ENCODE results near the gene LILRB4. TPM values are rescaled to one million over a fixed set of nuclear protein-coding genes. Genes with fewer than 3 reads are reported as not detected.

Gene LILRB4
- total RNA-seq, 2 experiments from 2014 or later, result 0.82 to 3.0 TPM

GRCh38 chr19:54616057-54616456, 46.7 kb upstream of the LILRB4 start:
- H3K4me3 ChIP-seq (ENCODE audit: low read depth, low read length, poor library complexity, severe bottlenecking), result no peak overlapping the region
- 0 out of 2 replicates have a peak, but pooled peaks cover 4% of the 10 kb centered on the region for H3K9me3 ChIP-seq (ENCODE audit: low read length)
- intact Hi-C loops (cut with micrococcal nuclease; ENCODE audit: unreplicated experiment), result no loop called here
- no peak overlapping the region for H3K4me2 ChIP-seq (ENCODE audit: low read length)
- H3K79me2 ChIP-seq (ENCODE audit: insufficient read depth, low read depth, low read length), result no peaks in the 10 kb centered on the region
- no peaks in the 10 kb centered on the region for H3K4me1 ChIP-seq (ENCODE audit: insufficient read depth, low read length, poor library complexity, severe bottlenecking)
- BruUV-seq (replicated peaks), result no TSS peak
- H3K36me3 ChIP-seq (ENCODE audit: insufficient read depth, low read length), result no peaks in the 10 kb centered on the region
- H2AFZ ChIP-seq (ENCODE audit: low read length), result no peak overlapping the region
- POLR2A ChIA-PET, result no interaction called here
- H3K27ac ChIP-seq (ENCODE audit: low read depth, low read length, poor library complexity, severe bottlenecking), result no peak overlapping the region
- H3K9me2 ChIP-seq (ENCODE audit: insufficient read depth, low read length), result no peaks in the 10 kb centered on the region
- CTCF ChIA-PET (ENCODE audit: unreplicated experiment), result no interaction called here
- no peaks in the 10 kb centered on the region for H4K20me1 ChIP-seq (ENCODE audit: insufficient read depth, low read length)
- TF ChIP-seq CTCF (conservative IDR thresholded peaks at IDR 0.05; ENCODE audit: low read length), result no peak
- no peak for TF ChIP-seq EZH2phosphoT487 (IDR thresholded peaks at IDR 0.05; ENCODE audit: borderline replicate concordance, low read depth, low read length)
- DNase-seq (ENCODE audit: low spot score), result no peak

GRCh38 chr19:54616821-54617560, 45.8 kb upstream of the LILRB4 start:
- Histone ChIP-seq H3K27ac (ENCODE audit: low read depth, low read length, poor library complexity, severe bottlenecking) (no peak overlapping the region), H3K4me3 (ENCODE audit: low read depth, low read length, poor library complexity, severe bottlenecking) (no peak overlapping the region), H3K79me2 (ENCODE audit: insufficient read depth, low read depth, low read length) (no peaks in the 10 kb centered on the region), H4K20me1 (ENCODE audit: insufficient read depth, low read length) (no peaks in the 10 kb centered on the region), H3K4me2 (ENCODE audit: low read length) (no peak overlapping the region), H3K4me1 (ENCODE audit: insufficient read depth, low read length, poor library complexity, severe bottlenecking) (no peaks in the 10 kb centered on the region), H3K36me3 (ENCODE audit: insufficient read depth, low read length) (no peaks in the 10 kb centered on the region), H2AFZ (ENCODE audit: low read length) (no peak overlapping the region), H3K9me3 (ENCODE audit: low read length) (0 out of 2 replicates have a peak, but pooled peaks cover 4% of the 10 kb centered on the region), H3K9me2 (ENCODE audit: insufficient read depth, low read length) (no peaks in the 10 kb centered on the region)
- TF ChIP-seq EZH2phosphoT487 (IDR thresholded peaks at IDR 0.05; ENCODE audit: borderline replicate concordance, low read depth, low read length), result no peak
- no peak for DNase-seq (ENCODE audit: low spot score)
- ChIA-PET CTCF (ENCODE audit: unreplicated experiment) (no interaction called here), POLR2A (no interaction called here)
- no TSS peak for BruUV-seq (replicated peaks)
- intact Hi-C loops (cut with micrococcal nuclease; ENCODE audit: unreplicated experiment), result no loop called here

- intact Hi-C loops (cut with micrococcal nuclease; ENCODE audit: unreplicated experiment), result no loop called here
- Histone ChIP-seq H3K4me1 (ENCODE audit: insufficient read depth, low read length, poor library complexity, severe bottlenecking) (no peaks in the 10 kb centered on the region), H3K4me3 (ENCODE audit: low read depth, low read length, poor library complexity, severe bottlenecking) (no peak overlapping the region), H3K9me2 (ENCODE audit: insufficient read depth, low read length) (no peaks in the 10 kb centered on the region), H3K9me3 (ENCODE audit: low read length) (no peaks in the 10 kb centered on the region), H3K4me2 (ENCODE audit: low read length) (no peak overlapping the region), H2AFZ (ENCODE audit: low read length) (no peak overlapping the region), H4K20me1 (ENCODE audit: insufficient read depth, low read length) (no peaks in the 10 kb centered on the region), H3K36me3 (ENCODE audit: insufficient read depth, low read length) (no peaks in the 10 kb centered on the region), H3K79me2 (ENCODE audit: insufficient read depth, low read depth, low read length) (no peaks in the 10 kb centered on the region), H3K27ac (ENCODE audit: low read depth, low read length, poor library complexity, severe bottlenecking) (no peak overlapping the region)
- BruUV-seq (replicated peaks), result no TSS peak
- POLR2A ChIA-PET, result no interaction called here
- no peak for DNase-seq (ENCODE audit: low spot score)
- TF ChIP-seq CTCF (conservative IDR thresholded peaks at IDR 0.05; ENCODE audit: low read length) (no peak), EZH2phosphoT487 (IDR thresholded peaks at IDR 0.05; ENCODE audit: borderline replicate concordance, low read depth, low read length) (no peak)
- CTCF ChIA-PET (ENCODE audit: unreplicated experiment), result no interaction called here
Measured at GRCh38 chr19:54620464-54620863, 42.3 kb upstream of the LILRB4 start.
